Thyroid gland (tissue), 4 donors: ENCODE measurements around the gene PGRMC2.

Experiments
- CTCF ChIP-seq, 6 experiments: fragments of 200-600 bp in 3 of 6; fragments of 450-650 bp in 3 of 6; sonication (generic) in 3 of 6; IDR thresholded peaks; one replicate each; pipeline ENCODE4 v1.5.1; 2016 to 2019; ENCODE audit warnings: antibody characterized with exemption in 6 of 6, mild to moderate bottlenecking in 2 of 6, inconsistent platforms in 1 of 6, moderate library complexity in 1 of 6
- POLR2A ChIP-seq, 2 donors: fragments of 450-650 bp; IDR thresholded peaks; one replicate each; pipeline ENCODE4 v1.6.1; 2017; ENCODE audit warnings: antibody characterized with exemption in 2 of 2, mild to moderate bottlenecking in 2 of 2, moderate library complexity in 1 of 2

DNA sequence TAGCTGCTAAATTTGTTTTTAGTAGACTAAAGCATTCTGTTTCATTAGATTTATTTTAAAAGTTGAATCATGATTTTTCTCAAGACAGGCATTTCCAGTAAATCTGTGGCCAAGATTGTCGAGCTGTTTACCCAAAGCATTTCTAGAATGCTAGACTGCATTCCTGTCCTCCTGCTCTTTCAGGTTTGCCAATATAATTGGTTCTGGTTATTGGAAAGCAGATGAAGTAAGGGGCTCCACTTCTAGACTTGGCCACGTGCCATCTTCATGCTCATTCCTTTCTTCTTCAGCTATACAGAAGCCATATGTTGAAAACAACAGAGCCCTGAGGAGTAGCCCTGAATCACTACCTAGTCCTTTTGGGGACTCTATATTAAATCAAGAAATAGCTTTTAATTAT is 62.5 kb downstream of the PGRMC2 start:
- TF ChIP-seq CTCF (IDR thresholded peaks at IDR 0.05) (no peak), POLR2A (IDR thresholded peaks at IDR 0.05) (no peak)
